Vagina (tissue), 2 donors: ENCODE data around the gene RCOR1. TPM values are rescaled to one million over a fixed set of nuclear protein-coding genes. Genes with fewer than 3 reads are reported as not detected.

Experiments
- DNase-seq, 2 donors: peaks; one replicate each; pipeline ENCODE4 v3.0.0-alpha.2; 2017; ENCODE audit errors: extremely low spot score in 2 of 2
- H3K27ac ChIP-seq: fragments of 200-600 bp; sonication (generic); one replicate; pipeline ENCODE4 v1.5.1; 2019
- H3K27me3 ChIP-seq: fragments of 200-600 bp; sonication (generic); one replicate; pipeline ENCODE4 v1.5.1; 2019
- H3K36me3 ChIP-seq, 2 donors: fragments of 200-600 bp; sonication (generic); one replicate each; pipeline ENCODE4 v1.5.1; 2017 to 2019
- H3K4me1 ChIP-seq: fragments of 200-600 bp; sonication (generic); one replicate; pipeline ENCODE4 v1.5.1; 2019
- H3K4me3 ChIP-seq, 2 donors: fragments of 200-600 bp; sonication (generic); 1 replicate in 1 of 2; 2 replicates in 1 of 2; pipeline ENCODE4 v1.5.1; 2016 to 2019
- H3K9me3 ChIP-seq: fragments of 200-600 bp; sonication (generic); one replicate; pipeline ENCODE4 v1.5.1; 2019
- CTCF ChIP-seq, 3 experiments: fragments of 450-650 bp in 2 of 3; fragments of 200-600 bp in 1 of 3; sonication (generic) in 1 of 3; IDR thresholded peaks; one replicate each; pipeline ENCODE4 v1.5.1; 2017 to 2019; ENCODE audit warnings: antibody characterized with exemption in 3 of 3, mild to moderate bottlenecking in 2 of 3, moderate library complexity in 2 of 3
- POLR2A ChIP-seq, 2 donors: fragments of 450-650 bp; IDR thresholded peaks; one replicate each; pipeline ENCODE4 v1.6.1; 2017; ENCODE audit warnings: antibody characterized with exemption in 2 of 2, mild to moderate bottlenecking in 2 of 2, moderate library complexity in 2 of 2
- POLR2AphosphoS5 ChIP-seq, 2 donors: sonication (generic); formaldehyde crosslinking; IDR thresholded peaks; one replicate each; pipeline ENCODE4 v1.9.0; 2017; ENCODE audit warnings: antibody characterized with exemption in 2 of 2, mild to moderate bottlenecking in 2 of 2, low read depth in 1 of 2; ENCODE audit not compliant: insufficient read depth in 1 of 2
- intact Hi-C: fragments of 100-400 bp; cut with DNase I; formaldehyde crosslinking; loops from one replicate; pipeline ENCODE4 v1.15.1; 2023
- total RNA-seq: library from RNA; depleted of rRNA; stranded (reverse); fragments of >200 nt; gene quantifications from one replicate; pipeline ENCODE4 v1.2.3, GENCODE V29; 2016

Gene RCOR1
- total RNA-seq, 1 donor from 2014 or later: 24.3 TPM

GRCh38 chr14:102776761-102777710 lies 184.6 kb downstream of the RCOR1 start, which contains the start of gene TRAF3:
TSS of gene TRAF3 (plus strand) at chr14:102777449. CDS start at chr14:102870202, 92,753 bp downstream.
- Histone ChIP-seq H3K27me3 (no peaks in the 10 kb centered on the region), H3K4me3 (peak within 1 kb of the TSS; percentile 66 to 86), H3K4me1 (peaks cover 22% of the 10 kb centered on the region), H3K36me3 (no peaks in the 10 kb centered on the region), H3K27ac (peak within 1 kb of the TSS; percentile 92), H3K9me3 (no peaks in the 10 kb centered on the region)
- TF ChIP-seq CTCF (IDR thresholded peaks at IDR 0.05): no peak
- TF ChIP-seq POLR2A (IDR thresholded peaks at IDR 0.05): no peak
- no peak for TF ChIP-seq POLR2AphosphoS5 (IDR thresholded peaks at IDR 0.05; ENCODE audit: insufficient read depth in 1 of 2, low read depth in 1 of 2)
- no peak for DNase-seq
- intact Hi-C loops: loop anchor here (5.0 to 10.0 kb wide), 2 partner anchors 138 to 275 kb away; no protein-coding TSS in a partner anchor

GRCh38 chr14:102777711-102778337 lies 185.4 kb downstream of the RCOR1 start:
- Histone ChIP-seq H3K4me3 (peak overlapping the region; percentile 66 to 86), H3K36me3 (no peaks in the 10 kb centered on the region), H3K27ac (peak overlapping the region; percentile 92), H3K9me3 (no peaks in the 10 kb centered on the region), H3K27me3 (no peaks in the 10 kb centered on the region), H3K4me1 (peaks cover 22% of the 10 kb centered on the region)
- intact Hi-C loops: loop anchor here (5.0 to 10.0 kb wide), 2 partner anchors 137 to 274 kb away; no protein-coding TSS in a partner anchor
- TF ChIP-seq CTCF (IDR thresholded peaks at IDR 0.05): no peak
- no peak for TF ChIP-seq POLR2A (IDR thresholded peaks at IDR 0.05)
- TF ChIP-seq POLR2AphosphoS5 (IDR thresholded peaks at IDR 0.05; ENCODE audit: insufficient read depth in 1 of 2, low read depth in 1 of 2): no peak
- DNase-seq: no peak

GRCh38 chr14:102778338-102779083 lies 186.1 kb downstream of the RCOR1 start:
- peak overlapping the region; percentile 66 to 86 for H3K4me3 ChIP-seq
- H3K9me3 ChIP-seq: no peaks in the 10 kb centered on the region
- TF ChIP-seq POLR2AphosphoS5 (IDR thresholded peaks at IDR 0.05; ENCODE audit: insufficient read depth in 1 of 2, low read depth in 1 of 2) (no peak), POLR2A (IDR thresholded peaks at IDR 0.05) (no peak), CTCF (IDR thresholded peaks at IDR 0.05) (no peak)
- no peak for DNase-seq
- H3K4me1 ChIP-seq: peaks cover 22% of the 10 kb centered on the region
- intact Hi-C loops: loop anchor here (5.0 to 10.0 kb wide), 2 partner anchors 136 to 274 kb away; no protein-coding TSS in a partner anchor
- H3K36me3 ChIP-seq: no peaks in the 10 kb centered on the region
- H3K27ac ChIP-seq: peak overlapping the region; percentile 92
- no peaks in the 10 kb centered on the region for H3K27me3 ChIP-seq

GRCh38 chr14:102779084-102779462 lies 186.6 kb downstream of the RCOR1 start:
- H3K9me3 ChIP-seq: no peaks in the 10 kb centered on the region
- TF ChIP-seq POLR2A (IDR thresholded peaks at IDR 0.05): no peak
- TF ChIP-seq CTCF (IDR thresholded peaks at IDR 0.05): no peak
- TF ChIP-seq POLR2AphosphoS5 (IDR thresholded peaks at IDR 0.05; ENCODE audit: insufficient read depth in 1 of 2, low read depth in 1 of 2): no peak
- H3K36me3 ChIP-seq: no peaks in the 10 kb centered on the region
- H3K4me1 ChIP-seq: peaks cover 22% of the 10 kb centered on the region
- no peaks in the 10 kb centered on the region for H3K27me3 ChIP-seq
- no peak overlapping the region for H3K27ac ChIP-seq
- intact Hi-C loops: loop anchor here (5.0 to 10.0 kb wide), 2 partner anchors 136 to 273 kb away; no protein-coding TSS in a partner anchor
- H3K4me3 ChIP-seq: peak overlapping the region; percentile 66 to 86
- DNase-seq: no peak
